Measurements from ENCODE around the gene IL23A.

GRCh38 chr12:56346675-56347074, 8.0 kb downstream of the IL23A start:
- no peak for TF ChIP-seq CTCF (IDR thresholded peaks at IDR 0.05)
- no peak for TF ChIP-seq POLR2A (IDR thresholded peaks at IDR 0.05)
